ENCODE data around the gene OBSCN.

The OBSCN gene

GRCh38 chr1:228364068-228364705 lies 156.3 kb downstream of the OBSCN start:
- Histone ChIP-seq H3K9me3 (no peaks in the 10 kb centered on the region), H3K4me1 (no peaks in the 10 kb centered on the region), H3K4me3 (no peak overlapping the region), H3K27me3 (ENCODE audit: low read depth) (peaks cover 7% of the 10 kb centered on the region; the same call in 1 of the 2 replicates), H3K36me3 (replicated peaks) (no peaks in the 10 kb centered on the region)
- no peak for DNase-seq (ENCODE audit: low spot score in 2 of 2)
- in situ Hi-C loops (cut with MboI; ENCODE audit: low sequenced_read_pairs) = no loop called here

- no peaks in the 10 kb centered on the region for H3K9me3 ChIP-seq
- no peak overlapping the region for H3K4me3 ChIP-seq
- no peak for DNase-seq (ENCODE audit: low spot score in 2 of 2)
- peaks cover 7% of the 10 kb centered on the region; the same call in 1 of the 2 replicates for H3K27me3 ChIP-seq (ENCODE audit: low read depth)
- no peaks in the 10 kb centered on the region for H3K36me3 ChIP-seq (replicated peaks)
- in situ Hi-C loops (cut with MboI; ENCODE audit: low sequenced_read_pairs) = no loop called here
- H3K4me1 ChIP-seq = no peaks in the 10 kb centered on the region
Measured at GRCh38 chr1:228364706-228365213, 156.9 kb downstream of the OBSCN start.

- Histone ChIP-seq H3K9me3 (no peaks in the 10 kb centered on the region), H3K4me3 (no peak overlapping the region), H3K4me1 (no peaks in the 10 kb centered on the region), H3K36me3 (replicated peaks) (no peaks in the 10 kb centered on the region), H3K27me3 (ENCODE audit: low read depth) (peaks cover 7% of the 10 kb centered on the region; the same call in 1 of the 2 replicates)
- DNase-seq (ENCODE audit: low spot score in 2 of 2) = no peak
- in situ Hi-C loops (cut with MboI; ENCODE audit: low sequenced_read_pairs) = no loop called here
Measured at GRCh38 chr1:228365271-228366061, 157.6 kb downstream of the OBSCN start.

GRCh38 chr1:228366062-228366865 lies 158.4 kb downstream of the OBSCN start:
- Histone ChIP-seq H3K27me3 (ENCODE audit: low read depth) (peaks cover 7% of the 10 kb centered on the region; the same call in 1 of the 2 replicates), H3K4me3 (no peak overlapping the region), H3K4me1 (no peaks in the 10 kb centered on the region), H3K9me3 (no peaks in the 10 kb centered on the region), H3K36me3 (replicated peaks) (no peaks in the 10 kb centered on the region)
- in situ Hi-C loops (cut with MboI; ENCODE audit: low sequenced_read_pairs) = no loop called here
- no peak for DNase-seq (ENCODE audit: low spot score in 2 of 2)

GRCh38 chr1:228366866-228367741 lies 159.3 kb downstream of the OBSCN start:
- in situ Hi-C loops (cut with MboI; ENCODE audit: low sequenced_read_pairs) = no loop called here
- no peaks in the 10 kb centered on the region for H3K4me1 ChIP-seq
- no peaks in the 10 kb centered on the region for H3K36me3 ChIP-seq (replicated peaks)
- no peak overlapping the region for H3K4me3 ChIP-seq
- DNase-seq (ENCODE audit: low spot score in 2 of 2) = no peak
- peaks cover 7% of the 10 kb centered on the region; the same call in 1 of the 2 replicates for H3K27me3 ChIP-seq (ENCODE audit: low read depth)
- H3K9me3 ChIP-seq = no peaks in the 10 kb centered on the region

GRCh38 chr1:228367798-228368791 lies 160.3 kb downstream of the OBSCN start:
- Histone ChIP-seq H3K27me3 (ENCODE audit: low read depth) (peaks cover 7% of the 10 kb centered on the region; the same call in 1 of the 2 replicates), H3K4me3 (no peak overlapping the region), H3K36me3 (replicated peaks) (no peaks in the 10 kb centered on the region), H3K9me3 (no peaks in the 10 kb centered on the region), H3K4me1 (no peaks in the 10 kb centered on the region)
- no peak for DNase-seq (ENCODE audit: low spot score in 2 of 2)
- in situ Hi-C loops (cut with MboI; ENCODE audit: low sequenced_read_pairs) = no loop called here

- Histone ChIP-seq H3K36me3 (replicated peaks) (no peaks in the 10 kb centered on the region), H3K9me3 (no peaks in the 10 kb centered on the region), H3K4me3 (no peak overlapping the region), H3K27me3 (ENCODE audit: low read depth) (peaks cover 7% of the 10 kb centered on the region; the same call in 1 of the 2 replicates), H3K4me1 (no peaks in the 10 kb centered on the region)
- in situ Hi-C loops (cut with MboI; ENCODE audit: low sequenced_read_pairs) = no loop called here
- DNase-seq (ENCODE audit: low spot score in 2 of 2) = no peak
Measured at GRCh38 chr1:228368801-228369607, 161.2 kb downstream of the OBSCN start.

GRCh38 chr1:228369608-228370438 lies 162.0 kb downstream of the OBSCN start:
- Histone ChIP-seq H3K27me3 (ENCODE audit: low read depth) (peaks cover 7% of the 10 kb centered on the region; the same call in 1 of the 2 replicates), H3K9me3 (no peaks in the 10 kb centered on the region), H3K36me3 (replicated peaks) (no peaks in the 10 kb centered on the region), H3K4me1 (no peaks in the 10 kb centered on the region), H3K4me3 (no peak overlapping the region)
- DNase-seq (ENCODE audit: low spot score in 2 of 2) = no peak
- in situ Hi-C loops (cut with MboI; ENCODE audit: low sequenced_read_pairs) = no loop called here

- in situ Hi-C loops (cut with MboI; ENCODE audit: low sequenced_read_pairs) = no loop called here
- Histone ChIP-seq H3K4me3 (no peak overlapping the region), H3K27me3 (ENCODE audit: low read depth) (peaks cover 7% of the 10 kb centered on the region; the same call in 1 of the 2 replicates), H3K9me3 (no peaks in the 10 kb centered on the region), H3K4me1 (no peaks in the 10 kb centered on the region), H3K36me3 (replicated peaks) (no peaks in the 10 kb centered on the region)
- DNase-seq (ENCODE audit: low spot score in 2 of 2) = no peak
Measured at GRCh38 chr1:228370439-228370940, 162.6 kb downstream of the OBSCN start.

GRCh38 chr1:228370941-228371740 lies 163.3 kb downstream of the OBSCN start:
- H3K36me3 ChIP-seq (replicated peaks) = no peaks in the 10 kb centered on the region
- DNase-seq (ENCODE audit: low spot score in 2 of 2) = no peak
- no peak overlapping the region for H3K4me3 ChIP-seq
- no peaks in the 10 kb centered on the region for H3K4me1 ChIP-seq
- H3K27me3 ChIP-seq (ENCODE audit: low read depth) = peaks cover 7% of the 10 kb centered on the region; the same call in 1 of the 2 replicates
- in situ Hi-C loops (cut with MboI; ENCODE audit: low sequenced_read_pairs) = no loop called here
- H3K9me3 ChIP-seq = no peaks in the 10 kb centered on the region
